Activated naive CD4-positive, alpha-beta T cell (primary cell): ENCODE measurements around the gene GET3.

Experiments used
- DNase-seq, 4 experiments: peaks; one replicate each; lab custom pipeline; 2025; lab: John Stamatoyannopoulos, UW

Gene GET3

DNA sequence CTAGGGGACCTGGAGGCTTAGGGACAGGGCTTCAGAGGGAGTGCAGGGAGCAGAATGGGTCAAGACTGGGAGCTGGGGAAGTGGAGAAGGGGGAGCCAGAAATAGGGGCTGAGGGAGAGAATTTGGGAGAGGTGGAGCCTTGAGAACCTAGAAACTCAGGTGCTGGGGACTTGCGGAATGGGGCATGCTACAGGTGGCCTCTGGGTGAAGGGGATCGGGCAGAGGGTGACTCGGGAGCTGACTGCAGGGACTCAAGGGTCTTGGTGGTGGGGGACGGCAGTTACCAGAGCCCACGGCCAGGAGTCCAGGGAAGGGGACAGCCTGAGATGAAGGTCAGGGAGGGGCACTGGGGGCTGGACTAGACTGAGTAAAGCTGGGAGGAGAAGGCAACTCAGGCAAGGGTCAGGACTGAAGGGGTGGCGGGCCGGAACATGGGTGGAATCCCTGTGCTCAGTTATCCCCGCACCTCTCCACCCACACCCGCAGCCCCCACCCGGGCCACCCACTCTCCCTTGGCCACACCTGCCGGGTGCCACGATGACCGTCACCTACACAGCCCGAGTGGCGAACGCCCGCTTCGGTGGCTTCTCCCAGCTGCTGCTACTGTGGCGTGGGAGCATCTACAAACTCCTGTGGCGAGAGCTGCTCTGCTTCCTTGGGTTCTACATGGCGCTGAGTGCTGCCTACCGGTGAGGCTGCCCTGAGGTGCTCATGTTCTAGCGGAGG, 14.9 kb downstream of the GET3 start:
- no peak for DNase-seq

DNA sequence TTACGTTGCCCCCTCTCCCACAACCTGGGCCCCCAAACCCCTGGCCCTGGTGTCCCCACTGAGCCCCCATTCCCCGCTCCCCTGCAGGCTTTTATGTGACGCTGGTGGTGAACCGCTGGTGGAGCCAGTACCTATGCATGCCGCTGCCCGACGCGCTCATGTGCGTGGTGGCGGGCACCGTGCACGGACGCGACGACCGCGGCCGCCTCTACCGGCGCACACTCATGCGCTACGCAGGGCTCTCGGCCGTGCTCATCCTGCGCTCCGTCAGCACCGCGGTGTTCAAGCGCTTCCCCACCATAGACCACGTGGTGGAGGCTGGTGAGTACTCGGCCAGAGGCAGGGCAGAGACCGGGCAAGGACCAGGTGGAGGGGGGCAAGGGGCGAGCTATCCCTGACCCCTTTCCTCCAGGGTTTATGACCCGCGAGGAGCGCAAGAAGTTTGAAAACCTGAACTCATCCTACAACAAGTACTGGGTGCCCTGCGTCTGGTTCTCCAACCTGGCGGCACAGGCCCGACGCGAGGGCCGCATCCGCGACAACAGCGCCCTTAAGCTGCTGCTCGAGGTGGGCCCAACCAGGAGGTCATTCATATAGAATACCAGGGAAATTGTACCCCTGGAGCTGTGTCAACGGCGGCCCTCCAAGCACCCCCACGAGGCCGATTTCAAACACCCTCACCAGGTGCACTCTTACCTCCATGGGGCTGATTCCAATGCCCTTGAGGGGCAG, 17.3 kb downstream of the GET3 start:
- DNase-seq: no peak

DNA sequence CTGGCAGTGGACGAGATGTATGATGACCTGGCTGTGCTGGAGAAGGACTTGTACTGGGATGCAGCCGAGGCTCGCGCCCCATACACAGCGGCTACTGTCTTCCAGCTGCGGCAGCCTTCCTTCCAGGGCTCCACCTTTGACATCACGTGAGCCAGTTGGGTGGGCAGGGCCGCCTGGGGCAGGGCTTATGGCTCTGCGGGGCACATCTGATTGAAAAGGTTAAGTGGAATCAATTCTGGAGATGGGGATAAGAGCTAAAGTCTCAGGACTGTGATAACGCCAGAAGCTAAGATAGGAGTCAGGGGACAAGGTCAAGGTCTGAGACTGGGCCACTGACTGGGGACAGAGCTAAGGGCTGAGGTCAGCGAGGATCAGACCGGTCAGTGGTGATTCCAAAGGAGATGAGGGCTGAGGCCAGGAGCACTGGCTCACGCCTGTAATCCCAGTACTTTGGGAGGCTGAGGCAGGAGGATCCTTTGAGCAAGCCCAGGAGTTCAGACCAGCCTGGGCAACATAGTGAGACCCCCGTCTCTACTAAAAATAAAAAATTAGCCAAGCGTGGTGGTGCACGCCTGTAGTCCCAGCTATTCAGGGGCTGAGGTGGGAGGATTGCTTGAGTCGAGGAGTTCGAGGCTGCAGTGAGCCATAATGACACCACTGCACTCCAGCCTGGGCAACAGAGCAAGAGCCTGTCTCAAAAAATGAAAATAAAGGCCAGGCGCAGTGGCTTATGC, 19.0 kb downstream of the GET3 start:
- DNase-seq: no peak

DNA sequence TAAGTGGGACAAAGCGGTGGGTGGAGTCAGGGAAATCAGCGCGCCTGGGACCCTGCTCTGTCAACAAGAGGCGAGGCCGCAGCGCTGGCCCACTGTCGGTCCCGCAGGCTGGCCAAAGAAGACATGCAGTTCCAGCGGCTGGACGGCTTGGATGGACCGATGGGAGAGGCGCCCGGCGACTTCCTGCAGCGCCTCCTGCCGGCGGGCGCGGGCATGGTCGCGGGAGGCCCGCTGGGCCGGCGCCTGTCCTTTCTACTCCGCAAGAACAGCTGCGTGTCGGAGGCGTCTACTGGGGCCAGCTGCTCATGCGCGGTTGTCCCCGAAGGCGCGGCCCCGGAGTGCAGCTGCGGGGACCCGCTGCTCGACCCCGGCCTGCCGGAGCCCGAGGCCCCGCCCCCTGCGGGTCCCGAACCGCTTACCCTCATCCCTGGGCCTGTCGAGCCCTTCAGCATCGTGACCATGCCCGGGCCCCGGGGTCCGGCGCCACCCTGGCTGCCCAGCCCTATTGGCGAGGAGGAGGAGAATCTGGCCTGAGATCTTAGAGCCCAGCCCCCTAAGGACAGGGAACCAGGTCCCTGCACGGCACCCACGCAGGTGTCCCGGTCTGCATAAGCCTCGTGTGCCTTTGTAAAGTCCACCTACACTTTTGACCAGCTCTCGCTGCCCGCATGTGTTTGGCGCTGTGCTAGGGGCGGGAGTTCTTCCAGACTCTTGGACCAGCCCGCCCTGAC, 20.4 kb downstream of the GET3 start:
- DNase-seq: peak in 3 of 4 experiments; percentile 21 to 56 (median 29)

DNA sequence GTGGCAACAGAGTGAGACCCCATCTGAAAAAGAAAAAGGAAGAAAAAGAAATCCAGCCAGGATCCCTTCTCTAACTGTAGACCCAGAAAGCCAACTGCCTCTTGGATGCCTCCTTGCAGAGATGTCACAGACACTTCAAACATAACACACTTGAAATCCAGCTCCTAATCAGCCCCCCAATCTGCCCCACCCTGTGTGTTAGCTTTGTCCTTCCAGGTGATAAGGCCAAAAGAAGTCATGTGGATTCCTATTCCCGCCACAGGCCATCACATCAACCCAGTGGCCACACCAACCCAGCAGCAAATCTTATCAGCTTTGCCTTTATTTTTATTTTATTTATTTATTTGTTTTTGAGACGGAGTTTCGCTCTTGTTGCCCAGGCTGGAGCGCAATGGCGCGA, 22.4 kb downstream of the GET3 start:
- no peak for DNase-seq

DNA sequence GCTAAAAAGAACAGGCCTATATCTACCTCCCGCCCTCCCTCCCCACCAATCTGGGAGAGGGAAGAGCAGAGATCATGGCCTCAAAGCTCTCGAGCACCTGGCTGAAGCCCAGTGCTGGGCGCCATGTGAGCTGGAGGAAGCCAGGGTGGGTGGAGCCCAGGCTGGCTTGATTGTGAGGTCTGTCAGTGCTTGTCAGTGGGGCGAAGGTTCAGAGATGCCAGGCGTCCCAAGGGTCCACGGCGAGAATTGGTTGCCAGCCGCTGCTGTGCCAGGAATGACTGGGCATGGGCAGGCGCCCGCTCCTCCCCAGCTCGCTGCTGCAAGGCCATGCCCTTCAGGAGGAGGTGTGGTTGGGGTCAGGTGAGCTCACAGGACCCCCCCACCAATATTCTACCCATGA, 25.8 kb downstream of the GET3 start:
- DNase-seq: no peak

DNA sequence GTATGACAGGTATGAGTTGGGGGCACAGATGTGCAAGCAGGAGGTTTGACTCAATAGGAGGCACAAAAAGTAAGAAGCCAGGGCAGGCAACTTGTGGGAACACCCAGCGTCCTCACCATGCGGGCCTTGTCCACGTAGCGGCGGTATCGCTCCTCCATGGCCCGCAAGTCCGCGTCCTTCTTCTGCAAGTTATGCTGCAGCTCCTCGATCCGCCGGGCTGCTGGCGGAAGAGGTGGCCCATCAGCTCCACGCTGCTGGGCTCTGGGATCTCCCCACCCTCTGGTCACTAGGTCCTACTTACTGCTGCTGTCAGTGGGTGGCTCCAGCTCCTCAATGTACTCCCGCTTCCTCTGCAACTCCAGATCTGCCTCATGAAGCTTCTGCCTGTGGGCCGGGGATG, 27.4 kb downstream of the GET3 start:
- DNase-seq: no peak

DNA sequence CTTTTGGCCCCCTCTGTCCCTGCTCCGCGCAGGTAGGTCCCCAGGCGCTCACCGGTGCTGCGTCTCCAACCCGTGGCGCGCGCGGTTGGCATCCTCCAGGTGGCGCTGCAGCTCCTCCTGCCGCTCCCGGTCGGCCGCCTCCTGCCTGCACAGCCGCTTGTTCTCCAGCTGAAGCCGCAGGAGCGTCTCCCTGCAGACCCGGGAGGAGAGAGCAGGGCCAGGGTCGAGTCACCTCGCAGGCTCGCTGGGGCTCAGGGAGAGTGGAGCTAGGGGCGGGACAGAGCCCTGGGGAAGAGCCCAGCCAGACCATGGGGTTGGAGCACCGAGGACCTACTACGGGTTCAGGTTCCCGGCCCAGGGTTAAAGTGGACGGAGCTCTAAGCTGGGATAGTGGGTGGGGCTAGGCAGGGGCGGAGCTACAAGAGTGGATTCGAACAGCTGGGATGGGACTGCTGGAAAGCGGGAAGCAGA, 28.8 kb downstream of the GET3 start:
- peak in 2 of 4 experiments; percentile 81 to 82 for DNase-seq

DNA sequence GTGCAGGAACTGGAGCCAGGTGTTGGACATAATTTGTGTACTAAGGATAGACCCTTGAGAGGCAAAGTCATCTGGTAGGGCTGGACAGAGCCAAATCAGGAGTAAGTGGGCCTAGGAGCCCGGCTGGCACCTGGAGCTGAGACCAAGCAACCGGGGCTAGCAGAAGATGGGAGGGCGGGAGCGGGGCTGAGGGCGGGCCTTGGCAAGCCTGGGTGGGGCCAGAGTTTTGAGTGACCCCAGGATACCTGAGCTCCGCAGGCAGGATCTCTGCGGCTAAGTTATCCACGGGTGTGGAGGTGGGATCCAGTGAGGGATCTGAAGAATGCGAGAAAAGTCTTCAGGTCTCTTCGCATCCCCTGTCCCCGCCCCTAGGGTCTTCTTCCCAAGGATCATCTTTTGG, 29.9 kb downstream of the GET3 start:
- DNase-seq: no peak

DNA sequence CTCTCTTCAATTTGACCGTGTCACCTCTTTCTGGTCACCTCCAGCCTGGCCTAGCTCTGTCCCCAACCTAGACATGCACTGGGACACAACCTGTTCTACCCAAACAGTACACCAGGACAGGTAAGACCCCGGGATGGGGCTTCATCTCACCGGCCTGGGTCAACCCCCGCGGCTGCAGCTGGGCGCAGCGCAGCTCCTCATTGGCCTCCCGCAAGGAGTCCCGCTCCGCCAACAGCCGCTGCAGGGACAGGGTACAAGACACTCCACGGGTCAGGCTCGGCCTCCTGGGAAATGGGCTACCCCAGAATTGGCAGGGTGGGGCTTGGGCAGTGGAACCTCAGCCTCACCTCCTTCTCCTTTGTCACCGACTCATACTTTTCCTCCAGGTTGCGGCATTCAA, 30.4 kb downstream of the GET3 start:
- DNase-seq: no peak

DNA sequence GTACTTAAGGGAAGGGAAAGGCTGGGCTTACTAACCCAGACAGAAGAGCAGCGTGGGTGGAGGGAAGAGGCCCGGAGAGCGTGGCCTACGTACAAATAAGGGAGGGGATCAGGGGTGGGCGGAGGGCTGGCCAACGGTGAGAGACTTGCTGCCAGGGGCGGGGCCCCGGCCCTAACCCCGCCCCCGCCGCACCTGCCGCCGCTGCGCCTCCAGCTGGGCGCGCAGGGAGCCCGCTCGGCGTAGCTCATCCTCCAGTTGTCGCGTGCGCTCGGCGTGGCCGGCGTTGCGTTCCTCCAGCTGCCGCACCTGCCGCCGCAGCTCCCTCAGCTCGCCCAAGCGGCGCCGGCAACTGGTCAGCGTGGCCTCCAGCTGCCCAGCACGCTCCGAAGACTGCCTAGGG, 32.4 kb downstream of the GET3 start:
- DNase-seq: peak in 2 of 4 experiments; percentile 14 to 23

DNA sequence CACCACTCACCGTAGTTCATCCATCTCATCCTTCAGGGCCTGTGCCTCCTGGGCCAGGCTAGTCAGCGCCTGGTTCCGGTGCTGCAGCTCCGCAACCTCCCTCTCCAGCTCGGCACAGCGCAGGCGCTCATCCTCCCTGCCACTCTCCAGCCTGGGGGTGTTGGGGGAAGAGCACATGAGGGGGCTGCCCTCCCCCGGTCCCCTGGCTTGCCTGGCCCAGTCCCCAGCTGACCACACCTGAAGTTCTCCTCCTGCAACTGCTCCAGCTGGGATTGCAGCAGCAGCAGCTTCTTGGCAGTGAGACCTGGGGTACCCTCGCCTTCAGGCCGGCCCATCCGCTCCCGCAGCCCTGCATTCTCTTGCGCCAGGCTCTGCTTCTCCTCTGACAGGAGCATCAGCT, 33.6 kb downstream of the GET3 start:
- DNase-seq: no peak

DNA sequence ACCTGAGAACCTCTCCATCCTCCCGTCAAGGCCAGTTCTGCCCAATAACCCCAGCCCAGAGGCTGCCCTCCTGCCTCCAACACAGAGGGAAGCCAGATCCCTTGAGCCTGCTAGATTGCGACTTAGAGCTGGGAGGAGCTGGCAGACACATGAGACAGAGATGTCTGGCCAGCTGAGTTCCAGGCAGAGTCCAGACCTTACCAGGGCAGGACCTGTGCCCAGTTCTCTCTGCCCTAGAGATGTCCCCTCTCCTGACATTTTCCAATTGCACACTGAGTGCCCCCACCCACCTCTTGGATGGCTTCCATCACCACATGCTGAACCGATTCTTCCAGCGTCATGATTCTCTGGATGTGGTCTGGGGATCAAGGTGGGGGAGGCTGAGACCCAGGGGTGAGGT, 35.0 kb downstream of the GET3 start:
- DNase-seq: no peak

DNA sequence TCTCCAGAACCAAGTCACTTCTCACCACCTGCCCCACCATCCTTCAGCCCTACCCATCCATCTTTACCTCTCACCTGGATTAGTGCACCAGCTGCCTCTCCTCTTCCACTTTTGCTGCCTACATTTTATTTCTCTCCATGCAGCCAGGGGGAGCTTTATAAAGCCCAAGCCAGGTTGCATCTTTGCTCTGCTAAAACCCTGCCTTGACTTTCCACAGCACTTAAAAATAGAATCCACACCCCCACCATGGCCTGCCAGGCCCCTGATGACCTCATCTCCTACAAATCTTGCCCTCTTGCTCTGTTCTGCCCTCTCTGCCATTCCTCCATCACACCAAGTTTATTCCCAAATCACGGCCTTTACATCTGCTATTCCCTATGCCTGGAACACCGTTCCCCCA, 36.3 kb downstream of the GET3 start:
- no peak for DNase-seq

DNA sequence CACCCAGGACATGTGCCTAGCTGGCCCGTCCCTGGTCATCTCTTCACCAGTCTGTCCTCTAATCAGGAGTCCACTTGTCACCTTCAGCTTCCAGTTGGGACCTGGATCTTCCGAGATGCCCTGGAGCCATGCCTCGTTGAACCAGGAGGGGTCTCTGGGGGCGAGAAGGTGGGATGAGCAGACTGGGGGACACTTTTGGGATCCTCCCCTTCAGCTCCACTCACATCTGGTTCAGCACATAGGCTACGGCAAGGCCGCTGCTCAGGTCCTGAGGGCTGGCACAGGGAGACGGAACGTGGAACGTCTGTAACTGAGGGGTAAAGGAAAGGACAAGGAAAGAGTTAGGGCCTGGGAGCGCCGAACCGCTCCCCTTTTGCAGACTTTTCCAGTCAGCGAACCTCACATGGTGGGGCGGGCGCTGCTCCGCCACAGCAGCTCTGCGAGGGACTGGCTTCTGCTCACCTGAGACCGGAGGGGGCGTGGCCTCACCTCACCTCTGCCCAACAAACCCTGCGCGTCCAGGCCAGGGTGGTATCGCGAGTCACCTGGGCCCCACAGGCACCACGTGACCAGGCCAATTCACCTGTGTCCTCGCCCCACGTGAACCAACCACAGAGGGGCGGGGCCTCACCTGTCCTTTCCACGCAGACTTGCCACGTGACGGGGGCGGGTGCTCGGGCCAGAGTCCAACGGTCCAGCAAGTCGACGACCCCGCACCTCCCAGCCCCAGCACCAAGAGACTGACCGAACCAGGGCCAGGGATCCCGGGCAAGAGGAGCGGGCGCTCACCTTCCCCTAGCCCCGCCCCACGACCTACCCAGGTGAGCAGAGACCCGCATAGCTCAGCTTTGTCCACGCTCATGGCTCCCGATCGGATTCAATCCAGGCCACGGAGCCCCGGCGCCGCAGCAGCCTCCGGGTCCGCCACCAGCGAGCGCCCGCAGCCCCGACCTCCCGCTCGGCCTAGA, 37.6 kb downstream of the GET3 start, which contains the start of gene HOOK2:
TSS of gene HOOK2 (minus strand) at position 965 of the 968 bp plus-strand sequence. CDS start at position 862, 103 bp downstream.
- DNase-seq: peak in 1 of 4 experiments; percentile 46

DNA sequence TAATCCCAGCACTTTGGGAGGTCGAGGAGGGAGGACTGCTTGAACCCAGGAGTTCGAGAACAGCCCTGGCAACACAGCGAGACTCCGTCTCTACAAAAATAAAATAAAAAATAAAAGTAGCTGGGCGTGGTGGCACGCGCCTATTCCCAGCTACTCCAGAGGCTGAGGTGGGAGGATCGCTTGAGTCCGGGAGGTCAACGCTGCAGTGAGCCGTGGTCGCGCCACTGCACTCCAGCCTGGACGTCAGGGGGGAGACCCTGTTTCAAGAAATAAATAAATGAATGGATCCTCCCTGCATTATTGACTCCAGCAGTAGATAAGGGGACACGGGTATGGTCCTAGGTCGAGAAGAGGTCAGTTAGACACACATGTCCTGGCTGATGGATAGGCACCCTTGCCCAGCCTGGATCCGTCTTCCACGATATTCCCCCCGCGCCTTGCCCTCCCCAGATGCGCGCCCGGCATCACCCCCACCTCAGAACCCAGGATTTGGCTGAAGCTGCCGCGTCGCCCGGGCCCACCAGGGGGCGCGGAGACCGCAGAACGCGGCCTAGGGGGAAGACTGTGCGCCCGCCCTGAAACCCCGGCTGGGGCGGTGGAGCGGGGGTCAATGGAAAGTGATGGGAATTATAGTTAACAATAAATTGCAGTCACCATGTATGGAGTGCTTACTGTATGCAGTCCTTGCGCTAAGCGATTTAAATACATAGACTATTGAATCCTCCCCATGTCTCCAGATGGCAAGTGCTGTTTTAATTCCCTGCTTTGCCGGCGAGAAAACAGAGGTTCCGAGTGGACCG, 40.1 kb downstream of the GET3 start:
- peak; percentile 51 to 82 (median 62) for DNase-seq

DNA sequence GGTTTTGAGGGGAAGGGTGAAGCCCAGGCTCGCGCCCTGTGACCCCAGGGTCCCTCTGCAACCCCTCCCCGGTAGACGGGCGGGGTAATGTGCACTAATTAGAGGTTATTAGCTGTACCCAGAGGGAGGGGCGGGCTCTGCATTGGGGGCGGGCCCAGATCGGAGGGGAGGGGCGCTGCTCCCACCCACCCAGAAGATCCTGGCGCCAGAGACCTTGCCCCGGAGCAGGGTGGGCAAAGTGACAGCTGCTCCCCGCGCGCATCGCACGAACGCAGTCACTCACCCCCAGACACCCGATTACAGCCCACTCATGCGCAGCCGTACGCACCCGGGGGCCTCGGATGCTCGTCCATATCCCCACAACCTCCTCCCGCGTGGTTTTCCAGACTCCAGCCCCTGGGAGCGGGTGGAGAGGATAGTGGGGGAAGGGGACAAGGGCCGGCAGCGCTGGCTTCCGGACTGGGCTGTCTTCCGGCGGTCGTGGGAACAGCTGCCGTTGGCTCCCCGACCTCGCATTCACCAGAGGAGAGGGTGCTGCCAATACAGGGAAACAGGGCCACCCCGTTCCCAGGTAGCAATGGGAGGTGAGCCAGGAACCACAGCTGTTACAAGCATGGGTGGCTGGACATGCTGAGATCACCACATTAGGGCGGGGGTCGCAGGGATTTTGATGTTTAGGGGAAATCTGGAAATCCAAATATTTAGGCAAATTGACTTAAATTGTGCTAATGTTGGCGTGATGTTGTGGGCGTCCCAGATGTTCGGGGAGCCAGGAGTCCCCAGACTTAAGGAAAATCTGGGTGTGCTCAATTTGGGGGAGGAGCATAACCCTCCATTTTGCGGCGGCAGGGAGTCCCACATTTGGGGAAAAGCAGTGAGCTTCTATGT, 41.0 kb downstream of the GET3 start:
- DNase-seq: peak in 1 of 4 experiments; percentile 16

DNA sequence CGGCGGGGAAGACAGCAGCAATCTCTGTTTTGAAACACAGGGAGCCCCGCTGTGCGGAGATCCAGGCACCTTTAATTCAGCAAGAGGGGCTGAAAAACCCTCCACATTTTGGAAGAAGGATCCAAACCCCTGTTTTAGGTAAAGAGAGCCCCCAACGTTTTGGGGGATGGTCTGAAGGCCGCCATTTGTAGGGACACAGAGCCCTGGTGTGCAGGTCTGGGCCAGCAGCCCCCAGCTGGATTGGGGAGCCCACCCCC, 41.5 kb downstream of the GET3 start:
- DNase-seq: no peak
